Occipital lobe (tissue), 2 donors: ENCODE results near the gene RNF34. TPM values are rescaled to one million over a fixed set of nuclear protein-coding genes. Genes with fewer than 3 reads are reported as not detected.

Experiments used
- DNase-seq: peaks from one replicate; lab custom pipeline; 2025; lab: John Stamatoyannopoulos, UW
- total RNA-seq: library from RNA; depleted of rRNA; stranded (reverse); fragments of >200 nt; gene quantifications from one replicate; pipeline ENCODE4 v1.2.3, GENCODE V29; 2014

RNF34 gene
- total RNA-seq, 1 donor from 2014 or later = 77.5 TPM

DNA sequence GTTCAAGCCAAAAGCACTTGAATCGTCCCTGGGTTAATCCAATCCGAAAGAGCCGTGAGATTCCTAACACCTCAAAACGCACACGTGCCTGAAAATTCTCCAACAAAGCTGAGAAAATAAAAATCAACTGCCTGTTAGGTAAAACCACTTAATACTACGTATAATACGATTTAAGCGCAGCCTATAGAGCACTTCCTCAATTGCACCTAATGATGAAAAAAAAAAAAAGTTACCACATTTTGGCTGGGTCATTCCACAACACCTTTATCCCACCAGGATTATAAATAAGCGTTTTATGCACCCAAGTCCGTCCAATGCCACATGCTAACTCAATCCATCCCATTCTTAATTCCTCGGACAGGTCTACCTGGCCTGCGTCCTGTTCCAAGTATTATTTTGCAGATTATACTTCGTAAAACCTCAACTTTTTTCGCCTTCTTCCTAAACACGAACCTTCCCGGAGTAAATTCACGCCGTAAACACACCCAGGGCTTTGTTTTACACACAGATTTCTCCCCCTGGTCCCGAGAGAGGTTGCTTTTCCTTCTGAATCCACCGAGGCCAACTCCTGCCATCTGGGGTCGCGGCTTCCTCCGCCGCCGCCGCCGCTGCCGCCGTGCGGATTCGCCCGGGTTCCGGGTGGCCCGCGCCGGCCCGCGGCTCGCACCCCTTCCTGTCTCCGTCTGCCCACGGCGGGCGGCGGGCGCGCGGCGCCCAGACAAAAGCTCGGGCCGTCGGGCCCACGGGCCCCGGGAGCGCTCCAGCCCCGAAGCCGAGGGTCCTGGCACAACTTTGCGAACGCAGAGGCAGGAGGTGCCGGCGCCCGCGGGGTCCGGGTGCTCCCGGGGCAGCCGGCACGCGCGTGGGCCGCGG lies 66.2 kb downstream of the RNF34 start:
- no peak for DNase-seq

DNA sequence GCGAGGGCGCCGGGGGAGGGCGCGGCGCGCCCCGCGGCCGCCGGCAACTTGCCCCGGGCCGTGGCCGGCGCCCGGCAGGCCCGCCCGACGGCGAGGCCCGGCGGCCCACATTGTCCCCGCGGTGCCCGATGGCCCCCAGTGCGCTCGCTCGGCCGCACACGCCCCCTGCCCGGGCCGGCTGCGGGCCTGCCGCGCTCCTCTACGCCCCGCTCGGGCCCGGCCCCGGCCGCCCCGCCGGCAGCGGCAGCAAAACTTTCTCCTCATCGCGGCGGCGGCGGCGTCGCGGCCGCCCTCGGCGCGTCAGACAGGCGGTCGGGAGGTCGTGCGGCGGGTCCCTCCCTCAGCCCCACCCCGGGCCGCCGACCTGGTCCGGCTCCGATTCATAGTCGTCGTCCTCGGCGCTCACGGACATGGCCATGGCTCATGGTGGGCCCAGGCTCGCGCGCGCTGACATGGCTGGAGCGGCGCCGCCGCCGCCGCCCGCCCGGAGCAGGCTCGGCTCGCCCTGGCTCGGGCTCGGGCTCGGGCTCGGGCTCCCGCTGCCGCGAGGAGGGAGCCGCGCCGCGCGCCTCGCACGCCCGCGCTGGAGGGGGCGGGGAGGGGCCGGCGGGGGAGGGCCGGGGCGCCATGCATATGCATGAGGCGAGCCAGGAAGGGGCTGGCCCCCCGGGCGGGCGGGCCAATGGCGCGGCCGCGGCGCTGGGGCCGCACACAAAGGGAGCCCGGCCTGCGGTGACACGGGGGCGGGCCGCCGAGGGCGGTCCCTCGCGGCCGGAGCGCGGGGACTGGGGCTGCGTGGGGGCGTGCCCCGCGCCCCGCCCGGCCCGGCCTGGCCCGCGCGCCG lies 67.1 kb downstream of the RNF34 start:
- DNase-seq = peak; percentile 88

DNA sequence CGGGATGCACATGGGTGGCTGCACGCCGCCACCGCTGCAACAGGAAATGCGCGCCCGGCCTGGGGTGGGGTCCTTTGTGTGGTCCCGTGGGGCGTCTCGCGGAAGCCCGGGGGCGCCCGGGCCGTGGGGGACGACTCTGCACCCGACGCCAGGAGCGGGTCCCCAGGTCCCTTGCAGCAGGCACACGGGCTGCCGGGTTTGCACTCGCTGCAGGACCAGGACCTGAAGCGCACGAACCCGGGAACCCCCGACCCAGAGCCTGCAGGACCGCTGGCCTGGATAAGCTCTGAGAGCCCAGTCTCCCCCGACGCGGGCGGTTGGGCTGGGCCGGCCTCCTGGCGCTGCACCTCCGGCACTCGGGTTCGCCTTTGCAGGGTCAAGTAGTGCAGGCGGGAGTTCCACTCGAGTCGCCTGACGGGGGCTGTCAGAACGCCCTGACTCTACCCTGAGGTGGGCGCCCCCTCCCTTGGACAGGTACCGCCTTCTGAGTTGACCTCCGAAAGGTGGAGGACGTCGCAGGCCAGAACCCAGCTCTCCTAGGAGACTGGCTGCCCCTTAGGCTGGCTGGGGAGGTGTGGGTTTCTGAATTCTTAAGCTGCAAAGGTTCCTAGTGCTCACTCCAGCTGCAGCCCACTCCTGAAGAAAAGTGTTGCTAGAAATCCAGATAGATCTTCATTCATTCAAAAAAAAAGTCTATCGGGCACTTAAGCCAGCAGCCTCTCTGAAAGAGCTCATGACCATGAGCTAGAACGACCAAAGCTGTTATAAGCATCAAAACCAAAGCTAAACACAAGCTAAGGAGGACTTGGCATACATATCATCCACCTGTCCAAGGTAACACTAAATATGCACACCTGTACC lies 68.0 kb downstream of the RNF34 start:
- no peak for DNase-seq

DNA sequence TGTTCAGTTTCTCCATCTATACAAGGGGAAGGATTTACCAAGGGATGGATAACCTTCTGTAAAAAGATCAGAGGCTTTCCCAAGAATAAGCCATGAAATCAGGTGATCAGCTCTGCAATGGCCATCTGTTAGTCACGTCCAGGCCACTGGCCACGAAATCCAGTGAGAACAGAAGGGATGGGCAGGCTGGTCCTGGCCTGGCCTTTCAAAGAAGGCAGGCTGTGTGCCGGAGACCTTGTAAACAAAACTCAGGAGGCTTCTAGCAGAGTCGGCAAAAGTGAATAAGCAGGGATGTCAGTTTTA lies 68.5 kb downstream of the RNF34 start:
- DNase-seq = no peak

DNA sequence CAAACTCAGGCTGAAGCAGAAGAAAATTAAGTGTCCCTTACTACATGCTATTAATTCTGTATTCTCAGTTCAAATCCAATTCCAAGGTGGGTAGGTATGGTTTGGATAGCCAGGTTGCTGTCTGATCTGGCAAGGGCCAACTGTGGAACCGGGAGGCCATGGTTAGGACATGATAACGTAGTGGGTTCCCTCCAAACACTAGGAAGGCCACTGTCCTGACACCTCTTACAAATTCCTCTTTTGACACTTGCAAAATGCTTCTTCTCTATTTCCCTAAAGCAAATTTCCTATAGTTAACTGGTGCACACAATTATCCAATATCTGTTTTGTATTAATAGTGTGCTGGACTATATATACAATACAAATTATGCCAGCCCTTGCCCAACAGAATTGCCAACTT lies 70.8 kb downstream of the RNF34 start:
- no peak for DNase-seq

DNA sequence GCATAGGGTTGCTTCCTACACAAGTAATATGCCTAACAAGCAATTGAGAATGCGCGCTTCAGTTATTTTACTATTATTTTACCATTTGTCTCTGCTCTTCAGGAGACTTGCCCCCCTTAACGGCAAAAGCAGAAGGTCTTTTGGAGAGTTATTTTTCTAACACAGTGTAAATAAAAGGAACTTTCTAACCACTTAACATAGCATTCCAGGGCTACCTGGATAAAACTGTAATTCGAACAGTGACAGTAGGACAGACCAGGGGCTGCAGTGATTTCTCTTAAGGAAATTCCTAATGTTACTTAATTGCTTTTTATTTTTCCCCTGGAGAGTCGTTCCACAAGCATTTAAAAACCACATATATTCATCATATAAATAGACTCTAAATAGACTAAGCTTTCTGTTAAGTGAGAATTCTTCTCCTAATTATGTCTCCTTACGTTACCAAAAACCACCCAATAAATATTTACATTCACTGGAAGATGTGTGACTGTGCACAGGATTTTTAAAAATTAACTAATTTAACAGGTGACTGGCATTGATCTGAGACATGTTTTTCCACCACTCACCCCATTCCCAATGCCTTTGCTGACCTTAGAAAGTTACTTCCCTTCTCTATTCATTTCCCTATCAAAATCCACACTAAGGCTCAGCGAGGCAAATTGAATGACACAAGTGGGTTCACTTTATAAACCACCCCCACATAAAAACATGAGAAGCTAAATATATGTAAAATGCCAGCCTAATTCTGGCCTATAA lies 72.4 kb downstream of the RNF34 start:
- no peak for DNase-seq

Other genes starting within 250 kb of the RNF34 start
- 6.6 TPM for gene P2RX4, start 190.0 kb upstream of the RNF34 start, total RNA-seq
- 41.6 TPM for gene CAMKK2, start 103.4 kb upstream of the RNF34 start, total RNA-seq
- 169 TPM for gene ANAPC5, start 47.7 kb upstream of the RNF34 start, total RNA-seq
- 113 TPM for gene KDM2B, start 180.9 kb downstream of the RNF34 start, total RNA-seq
- 1.9 TPM for gene ORAI1, start 226.4 kb downstream of the RNF34 start, total RNA-seq